ENCODE data around the gene RNF182. TPM values are rescaled to one million over a fixed set of nuclear protein-coding genes. Genes with fewer than 3 reads are reported as not detected.

The RNF182 gene
- total and polyA plus RNA-seq, 9 of the 15 experiments (the other 6 are each of a cell fraction or from before 2014, with no cell fraction given): 12.8 to 22.8 (median 17.5) TPM

- TF ChIP-seq, protein P1, sequence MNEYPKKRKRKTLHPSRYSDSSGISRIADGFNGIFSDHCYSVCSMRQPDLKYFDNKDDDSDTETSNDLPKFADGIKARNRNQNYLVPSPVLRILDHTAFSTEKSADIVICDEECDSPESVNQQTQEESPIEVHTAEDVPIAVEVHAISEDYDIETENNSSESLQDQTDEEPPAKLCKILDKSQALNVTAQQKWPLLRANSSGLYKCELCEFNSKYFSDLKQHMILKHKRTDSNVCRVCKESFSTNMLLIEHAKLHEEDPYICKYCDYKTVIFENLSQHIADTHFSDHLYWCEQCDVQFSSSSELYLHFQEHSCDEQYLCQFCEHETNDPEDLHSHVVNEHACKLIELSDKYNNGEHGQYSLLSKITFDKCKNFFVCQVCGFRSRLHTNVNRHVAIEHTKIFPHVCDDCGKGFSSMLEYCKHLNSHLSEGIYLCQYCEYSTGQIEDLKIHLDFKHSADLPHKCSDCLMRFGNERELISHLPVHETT (CRISPR knock-in tag; conservative IDR thresholded peaks at IDR 0.05 in 1 of 2, IDR thresholded peaks at IDR 0.05 in 1 of 2): no peak
- TF ChIP-seq BCOR (IDR thresholded peaks at IDR 0.05) (no peak), VEZF1 (CRISPR knock-in tag; IDR thresholded peaks at IDR 0.05) (peak; percentile 20; the same call in 1 of the 2 replicates), CREB1 (IDR thresholded peaks at IDR 0.05) (no peak), CREB1 (CRISPR knock-in tag; IDR thresholded peaks at IDR 0.05) (no peak), ZNF507 (tag; conservative IDR thresholded peaks at IDR 0.05) (no peak), PCBP2 (IDR thresholded peaks at IDR 0.05; ENCODE audit: low read depth, low read length, poor library complexity, severe bottlenecking) (no peak), TAF1 (IDR thresholded peaks at IDR 0.05; ENCODE audit: control insufficient read depth, extremely low read depth, insufficient read depth, low read length, severe bottlenecking) (no peak), ARID2 (IDR thresholded peaks at IDR 0.05) (no peak), HNRNPLL (IDR thresholded peaks at IDR 0.05; ENCODE audit: low read depth, low read length, poor library complexity, severe bottlenecking) (no peak), NFRKB (IDR thresholded peaks at IDR 0.05; ENCODE audit: low read depth) (no peak), NEUROD1 (IDR thresholded peaks at IDR 0.05; ENCODE audit: borderline replicate concordance, low read depth, low read length, partially characterized antibody) (no peak), TSC22D4 (tag; IDR thresholded peaks at IDR 0.05) (no peak), RBFOX2 (IDR thresholded peaks at IDR 0.05; ENCODE audit: low read depth, low read length) (no peak), ZNF354B (CRISPR knock-in tag; IDR thresholded peaks at IDR 0.05) (no peak), MED1 (CRISPR knock-in tag; IDR thresholded peaks at IDR 0.05; ENCODE audit: borderline replicate concordance) (no peak), CBX3 (IDR thresholded peaks at IDR 0.05; ENCODE audit: borderline replicate concordance in 1 of 2, low read length in 2 of 2) (peak in 1 of 2 experiments; percentile 92; a peak in 1 of 3 replicates), MCM3 (IDR thresholded peaks at IDR 0.05) (no peak), TAF9B (IDR thresholded peaks at IDR 0.05; ENCODE audit: partially characterized antibody) (no peak), KAT2B (IDR thresholded peaks at IDR 0.05; ENCODE audit: low read depth, low read length) (no peak), FOXK1 (CRISPR knock-in tag; IDR thresholded peaks at IDR 0.05; ENCODE audit: borderline replicate concordance) (no peak), CBFA2T3 (IDR thresholded peaks at IDR 0.05) (peak; percentile 35; the same call in 1 of the 2 replicates), FOXJ3 (CRISPR knock-in tag; IDR thresholded peaks at IDR 0.05) (no peak)
- TF ChIP-seq, protein P2, sequence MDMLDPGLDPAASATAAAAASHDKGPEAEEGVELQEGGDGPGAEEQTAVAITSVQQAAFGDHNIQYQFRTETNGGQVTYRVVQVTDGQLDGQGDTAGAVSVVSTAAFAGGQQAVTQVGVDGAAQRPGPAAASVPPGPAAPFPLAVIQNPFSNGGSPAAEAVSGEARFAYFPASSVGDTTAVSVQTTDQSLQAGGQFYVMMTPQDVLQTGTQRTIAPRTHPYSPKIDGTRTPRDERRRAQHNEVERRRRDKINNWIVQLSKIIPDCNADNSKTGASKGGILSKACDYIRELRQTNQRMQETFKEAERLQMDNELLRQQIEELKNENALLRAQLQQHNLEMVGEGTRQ (CRISPR knock-in tag; IDR thresholded peaks at IDR 0.05): no peak
Measured at GRCh38 chr6:13927203-13927602, 2.5 kb downstream of the RNF182 start (continued).
